Chondrocyte (in vitro differentiated cells): ENCODE measurements around the gene E2F6. TPM values are rescaled to one million over a fixed set of nuclear protein-coding genes. Genes with fewer than 3 reads are reported as not detected.

ENCODE experiments used
- DNase-seq: peaks from one replicate; pipeline ENCODE4 v3.0.0; 2021; ENCODE audit warnings: mixed read lengths, low spot score
- H3K27ac Mint-ChIP-seq: one replicate; pipeline ENCODE4 v1.8.0; 2021; ENCODE audit warnings: mild to moderate bottlenecking, moderate library complexity, mixed read lengths; ENCODE audit not compliant: unreplicated experiment
- H3K27me3 Mint-ChIP-seq: 2 replicates; pipeline ENCODE4 v1.8.0; 2021; ENCODE audit warnings: low read depth, mixed read lengths
- H3K36me3 Mint-ChIP-seq: 2 replicates; pipeline ENCODE4 v1.8.0; 2021; ENCODE audit warnings: low read depth, mixed read lengths
- H3K4me1 Mint-ChIP-seq: 2 replicates; pipeline ENCODE4 v1.8.0; 2021; ENCODE audit warnings: low read depth, mild to moderate bottlenecking, mixed read lengths
- H3K4me3 Mint-ChIP-seq: one replicate; pipeline ENCODE4 v1.8.0; 2021; ENCODE audit warnings: mild to moderate bottlenecking, moderate library complexity, mixed read lengths; ENCODE audit not compliant: unreplicated experiment
- H3K9me3 Mint-ChIP-seq: 2 replicates; pipeline ENCODE4 v1.8.0; 2021; ENCODE audit warnings: low read depth, mixed read lengths
- CTCF ChIP-seq: fragments of 200-600 bp; sonication (generic); IDR thresholded peaks from 2 replicates; pipeline ENCODE4 v1.5.0; 2021; ENCODE audit warnings: antibody characterized with exemption, mild to moderate bottlenecking, moderate library complexity
- total RNA-seq: library from RNA; stranded (reverse); gene quantifications from 3 replicates; pipeline ENCODE4 v1.2.1, GENCODE V29; 2021

Gene E2F6
- total RNA-seq, 1 donor from 2014 or later, result 15.1 TPM

DNA sequence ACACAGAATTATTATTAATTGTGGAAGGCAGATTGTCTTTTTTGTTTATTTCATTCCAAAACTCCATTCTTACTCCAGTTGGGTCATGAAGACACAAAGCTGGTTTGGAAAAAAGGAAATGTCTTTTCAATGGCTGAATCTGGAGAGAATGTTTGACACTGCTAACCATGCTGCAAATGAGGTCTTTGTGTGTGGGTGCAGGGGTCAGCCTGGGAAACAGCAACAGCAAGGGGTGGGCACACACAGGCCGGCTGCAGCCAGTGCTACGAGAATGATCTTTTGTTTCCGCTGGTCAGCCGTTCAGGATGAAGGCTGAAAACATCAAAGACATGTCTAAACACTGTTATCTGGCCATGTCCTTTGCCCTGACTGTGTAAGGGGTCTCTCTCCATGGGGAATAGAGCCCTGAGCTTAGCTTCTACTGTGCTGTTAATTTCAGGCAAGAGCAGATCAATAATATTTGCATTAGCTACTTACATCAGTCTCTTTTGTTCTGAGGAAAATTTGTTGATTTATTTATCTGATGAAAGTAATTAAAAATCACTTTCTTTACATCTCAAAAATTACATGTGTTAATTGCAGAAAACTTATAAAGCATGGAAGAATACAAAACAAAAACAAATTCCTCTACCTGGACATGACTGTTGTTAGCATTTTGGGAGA lies 33.3 kb upstream of the E2F6 start:
- Mint-ChIP-seq H3K4me3 (no peak overlapping the region), H3K9me3 (peaks cover 9% of the 10 kb centered on the region), H3K27me3 (peaks cover 8% of the 10 kb centered on the region), H3K4me1 (peaks cover 20% of the 10 kb centered on the region), H3K36me3 (peaks cover 2% of the 10 kb centered on the region), H3K27ac (no peak overlapping the region)
- TF ChIP-seq CTCF, result no peak
- no peak for DNase-seq

GRCh38 chr2:11498543-11499034 lies 32.6 kb upstream of the E2F6 start:
- Mint-ChIP-seq H3K4me3 (no peak overlapping the region), H3K27ac (no peak overlapping the region), H3K4me1 (peaks cover 20% of the 10 kb centered on the region), H3K9me3 (peaks cover 9% of the 10 kb centered on the region), H3K27me3 (peaks cover 8% of the 10 kb centered on the region), H3K36me3 (peaks cover 2% of the 10 kb centered on the region)
- no peak for DNase-seq
- no peak for TF ChIP-seq CTCF

DNA sequence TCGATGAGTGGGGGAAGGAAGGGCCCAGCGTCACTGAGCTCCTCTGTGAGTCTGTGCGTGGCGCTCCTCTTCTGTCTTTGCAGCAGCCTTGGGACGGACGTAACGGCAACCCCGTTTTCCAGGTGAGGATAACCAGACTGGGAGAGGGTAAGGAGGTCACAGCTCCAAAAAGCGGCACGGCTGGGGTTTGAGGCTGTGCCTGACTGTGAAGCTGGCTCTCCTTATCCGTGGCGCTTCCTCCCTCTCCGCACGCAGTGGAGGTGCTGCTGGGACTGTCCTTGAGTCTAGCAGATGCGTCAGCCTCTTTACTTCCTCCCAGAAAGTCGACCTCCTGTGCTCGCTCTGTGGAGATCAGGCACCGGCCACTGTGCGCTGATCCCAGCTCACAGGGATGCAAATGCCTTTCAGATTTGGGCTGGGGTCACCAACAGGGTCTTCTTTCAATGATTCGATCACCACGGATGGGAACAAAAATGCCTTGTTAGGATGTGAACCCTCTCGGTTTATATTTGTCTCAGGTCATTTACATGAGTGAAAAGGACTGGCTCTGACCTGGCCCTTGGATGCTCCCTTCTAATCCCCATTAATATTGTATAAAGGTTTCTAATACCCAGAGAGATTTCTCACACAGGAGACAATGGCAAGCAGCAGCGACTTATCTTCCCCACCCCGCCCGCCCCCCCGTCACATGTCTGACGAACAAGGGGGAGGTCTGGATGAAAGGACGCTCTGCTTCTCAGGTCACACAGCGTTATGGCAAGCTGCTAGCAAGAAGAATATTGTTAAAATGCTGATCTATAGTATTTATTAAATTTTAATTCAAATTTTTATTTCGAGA lies 30.1 kb upstream of the E2F6 start:
- H3K36me3 Mint-ChIP-seq, result no peaks in the 10 kb centered on the region
- no peak for DNase-seq
- no peaks in the 10 kb centered on the region for H3K9me3 Mint-ChIP-seq
- peaks cover 8% of the 10 kb centered on the region for H3K27me3 Mint-ChIP-seq
- no peak for TF ChIP-seq CTCF
- peaks cover 27% of the 10 kb centered on the region for H3K4me1 Mint-ChIP-seq
- no peak overlapping the region for H3K27ac Mint-ChIP-seq
- peak overlapping the region; percentile 41 for H3K4me3 Mint-ChIP-seq

DNA sequence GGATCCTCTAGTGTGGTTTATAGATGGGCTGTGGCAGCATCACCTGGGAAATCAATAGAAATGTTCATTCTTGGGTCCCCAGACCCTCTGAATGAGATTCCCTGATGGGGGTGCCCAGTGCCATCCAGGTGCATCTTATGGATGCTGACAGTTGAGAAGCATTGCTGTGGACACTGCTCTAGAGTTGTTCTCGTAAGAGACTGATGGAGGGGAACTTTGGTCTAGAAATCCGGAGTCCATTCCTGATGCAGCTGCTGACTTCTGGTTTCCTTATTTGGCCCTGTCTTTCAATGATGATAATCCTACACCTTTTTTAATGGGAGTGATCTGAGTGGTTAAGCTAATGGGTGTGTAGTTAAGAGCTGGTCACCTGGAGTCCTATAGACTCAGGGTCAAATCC lies 28.3 kb upstream of the E2F6 start:
- DNase-seq, result no peak
- TF ChIP-seq CTCF, result no peak
- H3K27me3 Mint-ChIP-seq, result peaks cover 8% of the 10 kb centered on the region
- H3K4me1 Mint-ChIP-seq, result peaks cover 27% of the 10 kb centered on the region
- H3K4me3 Mint-ChIP-seq, result no peak overlapping the region
- H3K9me3 Mint-ChIP-seq, result no peaks in the 10 kb centered on the region
- no peak overlapping the region for H3K27ac Mint-ChIP-seq
- no peaks in the 10 kb centered on the region for H3K36me3 Mint-ChIP-seq

DNA sequence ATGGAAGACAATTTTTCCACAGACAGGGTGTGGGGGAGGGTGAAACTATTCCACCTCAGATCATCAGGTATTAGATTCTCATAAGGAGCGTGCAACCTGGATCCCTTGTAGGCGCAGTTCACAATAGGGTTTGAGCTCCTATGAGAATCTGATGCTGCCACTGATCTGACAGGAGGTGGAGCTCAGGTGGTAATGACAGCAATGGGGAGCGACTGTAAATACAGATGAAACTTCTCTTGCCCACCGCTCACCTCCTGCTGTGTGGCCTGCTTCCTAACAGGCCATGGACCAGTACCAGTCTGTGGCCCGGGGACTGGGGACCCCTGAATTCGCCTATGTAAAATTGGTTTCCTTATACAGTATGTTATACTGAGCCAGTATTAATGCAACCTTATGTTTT lies 27.3 kb upstream of the E2F6 start:
- no peak overlapping the region for H3K27ac Mint-ChIP-seq
- no peaks in the 10 kb centered on the region for H3K36me3 Mint-ChIP-seq
- H3K9me3 Mint-ChIP-seq, result no peaks in the 10 kb centered on the region
- peaks cover 17% of the 10 kb centered on the region for H3K4me1 Mint-ChIP-seq
- no peak overlapping the region for H3K4me3 Mint-ChIP-seq
- TF ChIP-seq CTCF, result no peak
- peaks cover 4% of the 10 kb centered on the region for H3K27me3 Mint-ChIP-seq
- DNase-seq, result no peak
